Neural progenitor cell (in vitro differentiated cells): Measurements from ENCODE around the gene GAS6. TPM values are rescaled to one million over a fixed set of nuclear protein-coding genes. Genes with fewer than 3 reads are reported as not detected.
A peak's percentile ranks its signal among the peaks of the same experiment; 100 is the strongest.
"Not testable (repeated sequence)": the region's sequence is repeated elsewhere in the genome, so short reads cannot be mapped to it uniquely, and the experiment has no call there.

Experiments used
- DNase-seq: peaks from one replicate; pipeline ENCODE4 v3.0.0-alpha.2; 2016; ENCODE audit warnings: low spot score
- H2AFZ ChIP-seq: fragments of 200-600 bp; sonication (generic); replicated peaks from 2 replicates; pipeline ENCODE4 v1.6.1; 2016; ENCODE audit warnings: antibody characterized with exemption
- H3F3A ChIP-seq: fragments of 200-600 bp; sonication (generic); 2 replicates; pipeline ENCODE4 v1.6.1; 2016; ENCODE audit warnings: antibody characterized with exemption, low read depth
- H3K27ac ChIP-seq: fragments of 200-600 bp; sonication (generic); 2 replicates; pipeline ENCODE4 v1.5.1; 2016; ENCODE audit warnings: mild to moderate bottlenecking
- H3K27me3 ChIP-seq: fragments of 200-600 bp; sonication (generic); 2 replicates; pipeline ENCODE4 v1.6.1; 2016; ENCODE audit warnings: mild to moderate bottlenecking, moderate library complexity
- H3K36me3 ChIP-seq: fragments of 200-600 bp; sonication (generic); 2 replicates; pipeline ENCODE4 v1.5.1; 2016
- H3K4me1 ChIP-seq: fragments of 200-600 bp; sonication (generic); 2 replicates; pipeline ENCODE4 v1.6.1; 2016; ENCODE audit warnings: mixed run types
- H3K4me2 ChIP-seq: fragments of 200-600 bp; sonication (generic); 2 replicates; pipeline ENCODE4 v1.6.1; 2016
- H3K4me3 ChIP-seq: fragments of 200-600 bp; sonication (generic); 2 replicates; pipeline ENCODE4 v1.5.1; 2016
- H3K79me2 ChIP-seq: fragments of 200-600 bp; sonication (generic); 2 replicates; pipeline ENCODE4 v1.6.1; 2016; ENCODE audit warnings: low read depth
- H3K9ac ChIP-seq: fragments of 200-600 bp; sonication (generic); 2 replicates; pipeline ENCODE4 v1.6.1; 2016
- H3K9me3 ChIP-seq: fragments of 200-600 bp; sonication (generic); 2 replicates; pipeline ENCODE4 v1.5.1; 2016; ENCODE audit warnings: low read depth
- H4K20me1 ChIP-seq: fragments of 200-600 bp; sonication (generic); 2 replicates; pipeline ENCODE4 v1.6.1; 2016; ENCODE audit warnings: low read depth
- H3K27ac Mint-ChIP-seq: 3 replicates; pipeline ENCODE4 v1.8.0; 2021; ENCODE audit warnings: mixed read lengths
- H3K27me3 Mint-ChIP-seq: 2 replicates; pipeline ENCODE4 v1.8.0; 2022; ENCODE audit warnings: low read depth, mild to moderate bottlenecking, inconsistent platforms, moderate library complexity, mixed read lengths; ENCODE audit not compliant: insufficient read depth
- H3K36me3 Mint-ChIP-seq: 3 replicates; pipeline ENCODE4 v1.8.0; 2021; ENCODE audit warnings: mixed read lengths
- H3K4me1 Mint-ChIP-seq: 3 replicates; pipeline ENCODE4 v1.8.0; 2021; ENCODE audit warnings: mixed read lengths
- H3K4me3 Mint-ChIP-seq: 3 replicates; pipeline ENCODE4 v1.8.0; 2021; ENCODE audit warnings: mild to moderate bottlenecking, moderate library complexity, mixed read lengths
- H3K9me3 Mint-ChIP-seq: 3 replicates; pipeline ENCODE4 v1.8.0; 2020; ENCODE audit warnings: mixed read lengths
- EZH2 ChIP-seq: fragments of 200-600 bp; sonication (generic); IDR thresholded peaks from 2 replicates; pipeline ENCODE4 v1.6.1; 2017; ENCODE audit warnings: antibody characterized with exemption, mild to moderate bottlenecking, moderate library complexity
- EZH2phosphoT487 ChIP-seq: fragments of 200-600 bp; sonication (generic); IDR thresholded peaks from 2 replicates; pipeline ENCODE4 v1.6.1; 2017; ENCODE audit warnings: antibody characterized with exemption
- total RNA-seq: library from RNA; depleted of rRNA; stranded (reverse); fragments of >200 nt; gene quantifications from 2 replicates; pipeline ENCODE4 v1.2.3, GENCODE V29; 2015; ENCODE audit warnings: low replicate concordance
- TF ChIP-seq, protein P1 (sequence below): fragments of 200-600 bp; sonication (generic); IDR thresholded peaks from 2 replicates; pipeline ENCODE4 v1.5.1; 2017; ENCODE audit warnings: antibody characterized with exemption, mild to moderate bottlenecking

Gene GAS6
- total RNA-seq, 1 donor from 2014 or later: 12.8 TPM

DNA sequence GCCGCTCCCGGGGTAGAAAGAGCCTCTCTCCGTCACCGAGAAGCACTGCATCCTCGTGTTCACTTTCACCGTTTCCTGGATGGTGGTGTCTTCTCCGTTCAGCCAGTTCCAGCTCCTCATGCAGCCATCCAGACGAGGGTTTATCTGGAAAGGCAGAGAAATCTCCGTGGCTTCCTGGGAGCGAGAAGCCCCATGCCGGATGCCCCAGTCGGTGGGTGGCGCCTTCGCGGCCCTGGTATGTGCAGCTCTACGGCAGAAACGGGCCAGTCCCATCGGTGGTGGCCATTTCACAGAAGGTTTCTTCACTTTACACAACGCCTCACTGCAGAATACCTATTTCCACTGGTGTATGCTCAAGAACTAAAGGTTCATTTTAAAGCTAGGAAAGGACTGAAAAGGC is 36.9 kb downstream of the GAS6 start:
- Histone ChIP-seq H3K79me2 (no peaks in the 10 kb centered on the region), H3K9me3 (no peaks in the 10 kb centered on the region), H4K20me1 (no peaks in the 10 kb centered on the region), H3K36me3 (no peaks in the 10 kb centered on the region), H3K27me3 (no peaks in the 10 kb centered on the region), H3K27ac (no peak overlapping the region), H3K4me3 (no peak overlapping the region), H3K9ac (no peak overlapping the region), H3K4me1 (no peaks in the 10 kb centered on the region), H3K4me2 (no peak overlapping the region), H2AFZ (no peak overlapping the region), H3F3A (no peaks in the 10 kb centered on the region)
- H3K4me3 Mint-ChIP-seq: no peak overlapping the region
- peaks cover 2% of the 10 kb centered on the region for H3K27me3 Mint-ChIP-seq
- TF ChIP-seq EZH2: no peak
- no peak for TF ChIP-seq EZH2phosphoT487
- TF ChIP-seq, protein P1, sequence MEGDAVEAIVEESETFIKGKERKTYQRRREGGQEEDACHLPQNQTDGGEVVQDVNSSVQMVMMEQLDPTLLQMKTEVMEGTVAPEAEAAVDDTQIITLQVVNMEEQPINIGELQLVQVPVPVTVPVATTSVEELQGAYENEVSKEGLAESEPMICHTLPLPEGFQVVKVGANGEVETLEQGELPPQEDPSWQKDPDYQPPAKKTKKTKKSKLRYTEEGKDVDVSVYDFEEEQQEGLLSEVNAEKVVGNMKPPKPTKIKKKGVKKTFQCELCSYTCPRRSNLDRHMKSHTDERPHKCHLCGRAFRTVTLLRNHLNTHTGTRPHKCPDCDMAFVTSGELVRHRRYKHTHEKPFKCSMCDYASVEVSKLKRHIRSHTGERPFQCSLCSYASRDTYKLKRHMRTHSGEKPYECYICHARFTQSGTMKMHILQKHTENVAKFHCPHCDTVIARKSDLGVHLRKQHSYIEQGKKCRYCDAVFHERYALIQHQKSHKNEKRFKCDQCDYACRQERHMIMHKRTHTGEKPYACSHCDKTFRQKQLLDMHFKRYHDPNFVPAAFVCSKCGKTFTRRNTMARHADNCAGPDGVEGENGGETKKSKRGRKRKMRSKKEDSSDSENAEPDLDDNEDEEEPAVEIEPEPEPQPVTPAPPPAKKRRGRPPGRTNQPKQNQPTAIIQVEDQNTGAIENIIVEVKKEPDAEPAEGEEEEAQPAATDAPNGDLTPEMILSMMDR: no peak
- no peak for DNase-seq
- H3K36me3 Mint-ChIP-seq: peaks cover 12% of the 10 kb centered on the region
- peaks cover 9% of the 10 kb centered on the region for H3K4me1 Mint-ChIP-seq
- no peaks in the 10 kb centered on the region for H3K9me3 Mint-ChIP-seq
- H3K27ac Mint-ChIP-seq: no peak overlapping the region

- H3K4me1 ChIP-seq, H3K9ac ChIP-seq, H3K4me3 ChIP-seq, H3F3A ChIP-seq, H2AFZ ChIP-seq, H3K4me2 ChIP-seq, DNase-seq, H3K27ac ChIP-seq, H3K79me2 ChIP-seq, H3K4me3 Mint-ChIP-seq, H3K27me3 Mint-ChIP-seq, H3K9me3 ChIP-seq, H3K36me3 ChIP-seq, H3K4me1 Mint-ChIP-seq, H3K27me3 ChIP-seq, H4K20me1 ChIP-seq, H3K9me3 Mint-ChIP-seq, H3K27ac Mint-ChIP-seq: not testable (repeated sequence)
- peaks cover 12% of the 10 kb centered on the region for H3K36me3 Mint-ChIP-seq
Measured at GRCh38 chr13:113826446-113826845, 37.4 kb downstream of the GAS6 start.

DNA sequence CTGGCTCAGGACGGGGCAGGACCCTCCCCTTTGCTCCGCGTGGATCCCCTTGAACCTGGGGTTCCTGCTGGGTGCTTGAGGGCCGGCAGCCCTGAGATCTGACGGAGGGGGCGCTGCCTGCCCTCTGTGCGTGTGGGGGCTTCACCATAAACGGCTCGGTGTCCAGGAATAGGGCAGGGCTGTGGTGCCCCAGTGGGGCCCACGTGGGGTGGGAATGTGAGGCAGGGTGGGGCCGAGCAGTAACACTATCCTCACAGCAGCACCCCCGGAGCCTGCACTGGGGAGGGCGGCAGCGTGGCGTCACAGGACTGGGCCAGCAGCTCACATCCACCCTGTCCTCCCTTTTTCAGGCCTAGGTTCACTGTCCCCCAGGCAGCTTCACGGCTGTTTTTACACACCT is 38.0 kb downstream of the GAS6 start:
- Histone ChIP-seq H3F3A (no peaks in the 10 kb centered on the region), H3K9ac (no peak overlapping the region), H3K9me3 (no peaks in the 10 kb centered on the region), H3K36me3 (no peaks in the 10 kb centered on the region), H3K4me2 (no peak overlapping the region), H3K4me3 (no peak overlapping the region), H3K27ac (no peak overlapping the region), H2AFZ (no peak overlapping the region), H3K27me3 (no peaks in the 10 kb centered on the region), H4K20me1 (no peaks in the 10 kb centered on the region), H3K79me2 (no peaks in the 10 kb centered on the region), H3K4me1 (no peaks in the 10 kb centered on the region)
- H3K27me3 Mint-ChIP-seq: peaks cover 2% of the 10 kb centered on the region
- peak overlapping the region; percentile 50 for H3K27ac Mint-ChIP-seq
- DNase-seq: no peak
- H3K36me3 Mint-ChIP-seq: peaks cover 12% of the 10 kb centered on the region
- peaks cover 13% of the 10 kb centered on the region for H3K4me1 Mint-ChIP-seq
- H3K4me3 Mint-ChIP-seq: no peak overlapping the region
- TF ChIP-seq EZH2 (no peak), EZH2phosphoT487 (no peak)
- TF ChIP-seq, protein P1: no peak
- no peaks in the 10 kb centered on the region for H3K9me3 Mint-ChIP-seq

DNA sequence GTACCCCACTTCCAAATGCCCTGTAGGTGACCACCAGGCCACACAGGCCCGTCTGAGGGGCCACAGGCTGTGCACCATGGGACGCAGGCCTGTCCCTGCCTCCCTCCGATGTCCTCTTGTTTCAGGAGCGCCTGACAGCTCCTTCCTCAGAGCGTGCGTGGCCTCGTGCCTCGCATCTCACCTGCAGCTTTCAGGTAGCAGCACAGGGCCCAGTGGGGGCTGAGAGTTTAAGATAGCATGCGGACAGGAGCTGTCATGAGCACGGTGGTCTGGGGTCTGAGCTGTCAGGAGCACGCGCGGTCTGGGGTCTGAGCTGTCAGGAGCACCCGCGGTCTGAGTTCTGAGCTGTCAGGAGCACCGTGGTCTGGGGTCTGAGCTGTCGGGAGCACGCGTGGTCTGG is 40.1 kb downstream of the GAS6 start:
- TF ChIP-seq EZH2phosphoT487: no peak
- TF ChIP-seq, protein P1: no peak
- TF ChIP-seq EZH2: no peak
- Mint-ChIP-seq H3K27me3 (peaks cover 2% of the 10 kb centered on the region), H3K27ac (no peak overlapping the region), H3K9me3 (no peaks in the 10 kb centered on the region), H3K36me3 (peaks cover 12% of the 10 kb centered on the region), H3K4me3 (no peak overlapping the region), H3K4me1 (peaks cover 13% of the 10 kb centered on the region)
- no peaks in the 10 kb centered on the region for H3K79me2 ChIP-seq
- no peaks in the 10 kb centered on the region for H3F3A ChIP-seq
- H2AFZ ChIP-seq: no peak overlapping the region
- no peak for DNase-seq
- no peak overlapping the region for H3K27ac ChIP-seq
- H4K20me1 ChIP-seq: no peaks in the 10 kb centered on the region
- no peaks in the 10 kb centered on the region for H3K36me3 ChIP-seq
- no peak overlapping the region for H3K4me2 ChIP-seq
- no peaks in the 10 kb centered on the region for H3K9me3 ChIP-seq
- H3K27me3 ChIP-seq: no peaks in the 10 kb centered on the region
- no peaks in the 10 kb centered on the region for H3K4me1 ChIP-seq
- H3K9ac ChIP-seq: no peak overlapping the region
- no peak overlapping the region for H3K4me3 ChIP-seq
